IMR-90 (cell line): Measurements from ENCODE around the gene TMUB1. TPM values are rescaled to one million over a fixed set of nuclear protein-coding genes. Genes with fewer than 3 reads are reported as not detected.

Experiments used
- ATAC-seq: fragments of 200-7000 bp; cut with Tn5 transposase; 2 replicates; pipeline ENCODE4 v1.9.1; 2020; ENCODE audit warnings: low read depth, mild to moderate bottlenecking, moderate library complexity
- BruUV-seq: library from RNA; stranded (reverse); fragments of 400-500 nt; replicated peaks from 2 replicates; lab custom pipeline; 2021; lab: Mats Ljungman, UMichigan
- CTCF ChIA-PET: fragments of 300-600 bp; formaldehyde crosslinking; extraction: SDS; loops from one replicate; lab custom pipeline; 2021; ENCODE audit warnings: antibody characterized with exemption; lab: Yijun Ruan, JAX
- POLR2A ChIA-PET: fragments of 300-600 bp; sonication (Branson Sonifier 250); formaldehyde crosslinking; loops from one replicate; lab custom pipeline; 2022; ENCODE audit warnings: antibody characterized with exemption; ENCODE audit not compliant: unreplicated experiment; lab: Charles Lee
- DNase-seq: peaks from one replicate; pipeline ENCODE4 v3.0.0; 2013
- H2AFZ ChIP-seq: replicated peaks from 2 replicates; pipeline ENCODE3; 2013; ENCODE audit warnings: low read length, mild to moderate bottlenecking; ENCODE audit not compliant: poor library complexity
- H2AK5ac ChIP-seq: 2 replicates; pipeline ENCODE4 v1.6.1; 2013; ENCODE audit warnings: low read depth, low read length, inconsistent platforms
- H2AK9ac ChIP-seq: replicated peaks from 2 replicates; pipeline ENCODE3; 2013; ENCODE audit warnings: mild to moderate bottlenecking, low read depth, low read length, moderate library complexity; ENCODE audit not compliant: poor library complexity
- H2BK120ac ChIP-seq: 2 replicates; pipeline ENCODE4 v1.6.1; 2013; ENCODE audit warnings: low read depth, low read length, inconsistent platforms
- H2BK15ac ChIP-seq: 3 replicates; pipeline ENCODE4 v1.6.1; 2013; ENCODE audit warnings: low read depth, low read length, inconsistent platforms
- H2BK20ac ChIP-seq: 2 replicates; pipeline ENCODE4 v1.6.1; 2013; ENCODE audit warnings: low read depth, mild to moderate bottlenecking, inconsistent platforms, low read length, moderate library complexity
- H2BK5ac ChIP-seq: 2 replicates; pipeline ENCODE4 v1.6.1; 2013; ENCODE audit warnings: mild to moderate bottlenecking, low read depth, low read length, inconsistent platforms; ENCODE audit not compliant: poor library complexity, severe bottlenecking
- H3K14ac ChIP-seq: replicated peaks from 2 replicates; pipeline ENCODE4 v1.6.1; 2013; ENCODE audit warnings: low read depth, low read length, inconsistent platforms
- H3K18ac ChIP-seq: 2 replicates; pipeline ENCODE4 v1.6.1; 2013; ENCODE audit warnings: low read depth, low read length, control low read depth
- H3K23ac ChIP-seq: 2 replicates; pipeline ENCODE4 v1.6.1; 2013; ENCODE audit warnings: low read depth, low read length, inconsistent platforms
- H3K27ac ChIP-seq: 2 replicates; pipeline ENCODE4 v1.5.1; 2013; ENCODE audit warnings: mild to moderate bottlenecking, control low read depth, low read length; ENCODE audit not compliant: insufficient read depth
- H3K27me3 ChIP-seq: 2 replicates; pipeline ENCODE4 v1.6.1; 2013; ENCODE audit warnings: low read length; ENCODE audit not compliant: control insufficient read depth, insufficient read depth
- H3K36me3 ChIP-seq: 2 replicates; pipeline ENCODE4 v1.6.1; 2013; ENCODE audit warnings: low read length, mixed read lengths; ENCODE audit not compliant: control insufficient read depth, insufficient read depth
- H3K4ac ChIP-seq: 2 replicates; pipeline ENCODE4 v1.6.1; 2013; ENCODE audit warnings: low read depth, low read length, inconsistent platforms
- H3K4me1 ChIP-seq: 2 replicates; pipeline ENCODE4 v1.6.1; 2013; ENCODE audit warnings: low read length, mixed read lengths; ENCODE audit not compliant: control insufficient read depth, insufficient read depth
- H3K4me2 ChIP-seq: 2 replicates; pipeline ENCODE4 v1.6.1; 2013; ENCODE audit warnings: low read depth, mild to moderate bottlenecking, control low read depth, low read length, moderate library complexity
- H3K4me3 ChIP-seq: 2 replicates; pipeline ENCODE4 v1.5.1; 2013; ENCODE audit warnings: low read depth, mild to moderate bottlenecking, control low read depth, low read length, moderate library complexity; ENCODE audit not compliant: insufficient read depth
- H3K56ac ChIP-seq: 2 replicates; pipeline ENCODE4 v1.6.1; 2013; ENCODE audit warnings: low read length, inconsistent platforms; ENCODE audit not compliant: insufficient read depth; ENCODE audit errors: extremely low read depth
- H3K79me1 ChIP-seq, 2 experiments: 2 replicates each; pipeline ENCODE4 v1.6.1; 2013; ENCODE audit warnings: low read length in 2 of 2, inconsistent platforms in 1 of 2, low read depth in 1 of 2
- H3K9ac ChIP-seq: 2 replicates; pipeline ENCODE4 v1.6.1; 2013; ENCODE audit warnings: low read depth, low read length, control low read depth
- H3K9me1 ChIP-seq: 2 replicates; pipeline ENCODE4 v1.6.1; 2013; ENCODE audit warnings: low read length, inconsistent platforms; ENCODE audit not compliant: insufficient read depth
- H3K9me3 ChIP-seq: 2 replicates; pipeline ENCODE4 v1.6.1; 2013; ENCODE audit warnings: low read length; ENCODE audit not compliant: control insufficient read depth, insufficient read depth
- H4K20me1 ChIP-seq: 2 replicates; pipeline ENCODE4 v1.6.1; 2013; ENCODE audit warnings: low read length, inconsistent platforms; ENCODE audit not compliant: insufficient read depth
- H4K5ac ChIP-seq: 2 replicates; pipeline ENCODE4 v1.6.1; 2013; ENCODE audit warnings: mild to moderate bottlenecking, low read depth, low read length, control low read depth
- H4K8ac ChIP-seq, 2 experiments: 2 replicates each; pipeline ENCODE4 v1.6.1; 2013; ENCODE audit warnings: low read depth in 2 of 2, low read length in 2 of 2, control low read depth in 1 of 2, inconsistent platforms in 1 of 2
- H4K91ac ChIP-seq: 2 replicates; pipeline ENCODE4 v1.6.1; 2013; ENCODE audit warnings: low read depth, low read length, inconsistent platforms; ENCODE audit not compliant: insufficient read depth
- BHLHE40 ChIP-seq: fragments of 150-350 bp; IDR thresholded peaks from 2 replicates; pipeline ENCODE4 v1.6.1; 2016; ENCODE audit warnings: mild to moderate bottlenecking, low read depth, low read length
- CEBPB ChIP-seq: IDR thresholded peaks from 2 replicates; pipeline ENCODE4 v1.6.1; 2012; ENCODE audit warnings: low read depth, low read length, improper control_type of control experiment
- CHD1 ChIP-seq: IDR thresholded peaks from 2 replicates; pipeline ENCODE4 v1.6.1; 2012; ENCODE audit warnings: low read depth, low read length, improper control_type of control experiment
- CTCF ChIP-seq: conservative IDR thresholded peaks from 2 replicates; pipeline ENCODE4 v1.5.1; 2012; ENCODE audit warnings: mild to moderate bottlenecking, low read depth, low read length, improper control_type of control experiment
- ELK1 ChIP-seq: fragments of 150-350 bp; IDR thresholded peaks from 2 replicates; pipeline ENCODE4 v1.6.1; 2016; ENCODE audit warnings: low read depth, mild to moderate bottlenecking, low read length, moderate library complexity, borderline replicate concordance
- FOS ChIP-seq: fragments of 150-350 bp; IDR thresholded peaks from 2 replicates; pipeline ENCODE4 v1.6.1; 2016; ENCODE audit warnings: low read depth, low read length
- MAFK ChIP-seq: IDR thresholded peaks from 2 replicates; pipeline ENCODE4 v1.6.1; 2012; ENCODE audit warnings: low read depth, low read length, improper control_type of control experiment
- MAZ ChIP-seq: IDR thresholded peaks from 2 replicates; pipeline ENCODE4 v1.6.1; 2012; ENCODE audit warnings: low read depth, mild to moderate bottlenecking, low read length, improper control_type of control experiment, moderate library complexity, borderline replicate concordance
- MXI1 ChIP-seq: IDR thresholded peaks from 2 replicates; pipeline ENCODE4 v1.6.1; 2012; ENCODE audit warnings: low read depth, mild to moderate bottlenecking, low read length, moderate library complexity, borderline replicate concordance
- NFE2L2 ChIP-seq: fragments of 150-350 bp; IDR thresholded peaks from 2 replicates; pipeline ENCODE4 v1.6.1; 2016; ENCODE audit warnings: low read depth, mild to moderate bottlenecking, low read length
- POLR2A ChIP-seq: IDR thresholded peaks from 2 replicates; pipeline ENCODE4 v1.6.1; 2012; ENCODE audit warnings: mild to moderate bottlenecking, low read depth, low read length
- RAD21 ChIP-seq: IDR thresholded peaks from 2 replicates; pipeline ENCODE4 v1.6.1; 2012; ENCODE audit warnings: low read length, improper control_type of control experiment
- RCOR1 ChIP-seq: IDR thresholded peaks from 2 replicates; pipeline ENCODE4 v1.6.1; 2012; ENCODE audit warnings: mild to moderate bottlenecking, low read length, improper control_type of control experiment; ENCODE audit not compliant: insufficient replicate concordance
- RFX5 ChIP-seq: IDR thresholded peaks from 2 replicates; pipeline ENCODE4 v1.8.0; 2012; ENCODE audit warnings: low read depth, mild to moderate bottlenecking, low read length, moderate library complexity
- SMC3 ChIP-seq: fragments of 150-350 bp; IDR thresholded peaks from 2 replicates; pipeline ENCODE4 v1.6.1; 2016; ENCODE audit warnings: low read depth, mild to moderate bottlenecking, antibody characterized with exemption, low read length, moderate library complexity
- USF2 ChIP-seq: fragments of 150-350 bp; IDR thresholded peaks from 2 replicates; pipeline ENCODE4 v1.6.1; 2017; ENCODE audit warnings: mild to moderate bottlenecking, antibody characterized with exemption, low read length, low read depth
- WGBS, 2 experiments: methylation state at CpG; one replicate each; pipeline versions ENCODE4 v1.1.5 to v1.1.7; 2013; ENCODE audit warnings: missing lambda C conversion rate in 2 of 2; ENCODE audit not compliant: insufficient read length in 1 of 2; ENCODE audit errors: extremely low coverage in 2 of 2; 5-methylcytosine and 5-hydroxymethylcytosine counted together
- dilution Hi-C: fragments of 300-500 bp; cut with HindIII; formaldehyde crosslinking; loops from one replicate; pipeline ENCODE4 v1.14.3; 2018; ENCODE audit warnings: low sequenced_read_pairs; ENCODE audit not compliant: unreplicated experiment
- in situ Hi-C: fragments of 300-500 bp; cut with MboI; formaldehyde crosslinking; loops from 3 replicates; pipeline ENCODE4 v1.14.3; 2019; ENCODE audit warnings: low sequenced_read_pairs, inconsistent platforms, mixed read lengths
- intact Hi-C: fragments of 100-400 bp; cut with micrococcal nuclease; formaldehyde crosslinking; loops from 2 replicates; pipeline ENCODE4 v1.10.0; 2022
- polyA plus RNA-seq, 3 experiments: library from polyadenylated mRNA; depleted of rRNA; stranded (reverse); fragments of >200 nt; gene quantifications; 2 replicates each; pipeline ENCODE4 v1.2.3, GENCODE V29; 2012; ENCODE audit warnings: low replicate concordance in 1 of 3
- total RNA-seq: library from RNA; depleted of rRNA; stranded (reverse); fragments of >200 nt; gene quantifications from 2 replicates; pipeline ENCODE4 v1.2.3, GENCODE V29; 2012

TMUB1 gene
- total and polyA plus RNA-seq, 2 of the 4 experiments (the other 2 are of a cell fraction) = 6.8 to 29.8 TPM

GRCh38 chr7:151035026-151035717 is 48.1 kb downstream of the TMUB1 start:
- in situ Hi-C loops = no loop called here
- WGBS, 2 experiments = 93% methylated on average over 11 of the region's 21 CpGs; no CpG with 5 or more reads in 1 of the 2 experiments

More at GRCh38 chr7:151035026-151035717, 48.1 kb downstream of the TMUB1 start:
- no peak overlapping the region for H3K4me2 ChIP-seq
- H2BK5ac ChIP-seq = no peak overlapping the region
- no peak overlapping the region for H2AK5ac ChIP-seq
- H3K27me3 ChIP-seq = no peaks in the 10 kb centered on the region
- TF ChIP-seq BHLHE40 = no peak
- no peak for TF ChIP-seq USF2
- no peak for TF ChIP-seq POLR2A
- no peak for TF ChIP-seq MAZ
- TF ChIP-seq CHD1 = no peak
- TF ChIP-seq RFX5 = no peak
- TF ChIP-seq RCOR1 = no peak
- no peak for TF ChIP-seq RAD21
- no peak for TF ChIP-seq NFE2L2
- no peak for TF ChIP-seq CEBPB
- no peak for TF ChIP-seq CTCF
- no peak for TF ChIP-seq SMC3
- no peak for TF ChIP-seq MAFK
- TF ChIP-seq MXI1 = no peak
- TF ChIP-seq FOS = no peak
- no peak for TF ChIP-seq ELK1
- CTCF ChIA-PET = no interaction called here
- peaks cover 8% of the 10 kb centered on the region for H4K20me1 ChIP-seq
- peaks cover 30% of the 10 kb centered on the region for H3K36me3 ChIP-seq
- POLR2A ChIA-PET = no interaction called here
- no peak overlapping the region for H3K56ac ChIP-seq
- no peaks in the 10 kb centered on the region for H3K9me3 ChIP-seq
- H2AK9ac ChIP-seq = no peak overlapping the region
- no peak overlapping the region for H4K8ac ChIP-seq
- H2AFZ ChIP-seq = no peak overlapping the region
- no peak overlapping the region for H3K18ac ChIP-seq
- dilution Hi-C loops (no loop called here), intact Hi-C loops (no loop called here)
- no TSS peak for BruUV-seq
- no peak overlapping the region for H3K9ac ChIP-seq
- no peak overlapping the region for H3K14ac ChIP-seq
- no peak overlapping the region for H2BK15ac ChIP-seq
- no peak overlapping the region for H2BK20ac ChIP-seq
- H3K4me3 ChIP-seq = no peak overlapping the region
- no peak overlapping the region for H4K5ac ChIP-seq
- H3K4ac ChIP-seq = no peak overlapping the region
- peaks cover 0 to 23% of the 10 kb centered on the region in 2 experiments; a peak in 1 of 4 replicates for H3K79me1 ChIP-seq
- H3K9me1 ChIP-seq = peaks cover 17% of the 10 kb centered on the region
- ATAC-seq (no peak), DNase-seq (no peak)
- H2BK120ac ChIP-seq = no peak overlapping the region
- no peak overlapping the region for H3K23ac ChIP-seq
- H3K27ac ChIP-seq = no peak overlapping the region
- peaks cover 17% of the 10 kb centered on the region for H3K4me1 ChIP-seq
- no peak overlapping the region for H4K91ac ChIP-seq
